NB4 (cell line): Measurements from ENCODE around the gene NTNG2.

Experiments
- DNase-seq: peaks from one replicate; pipeline ENCODE4 v3.0.0; 2010; ENCODE audit warnings: low read depth
- H3K4me3 ChIP-seq: one replicate; pipeline ENCODE4 v1.5.1; 2011; ENCODE audit warnings: mild to moderate bottlenecking, low read depth, low read length, moderate library complexity
- MYC ChIP-seq: IDR thresholded peaks from 2 replicates; pipeline ENCODE4 v1.6.1; 2011; ENCODE audit warnings: low read depth, low read length
- POLR2A ChIP-seq: IDR thresholded peaks from 2 replicates; pipeline ENCODE4 v1.6.1; 2011; ENCODE audit warnings: mild to moderate bottlenecking; ENCODE audit not compliant: insufficient read length; ENCODE audit errors: extremely low read depth
- TF ChIP-seq, protein P1 (sequence below): IDR thresholded peaks from one replicate; pipeline ENCODE4 v1.5.1; 2012; ENCODE audit warnings: low read depth, low read length
- TF ChIP-seq, protein P2 (sequence below): IDR thresholded peaks from 2 replicates; pipeline ENCODE4 v1.6.1; 2011; ENCODE audit warnings: low read depth, low read length

NTNG2 gene

DNA sequence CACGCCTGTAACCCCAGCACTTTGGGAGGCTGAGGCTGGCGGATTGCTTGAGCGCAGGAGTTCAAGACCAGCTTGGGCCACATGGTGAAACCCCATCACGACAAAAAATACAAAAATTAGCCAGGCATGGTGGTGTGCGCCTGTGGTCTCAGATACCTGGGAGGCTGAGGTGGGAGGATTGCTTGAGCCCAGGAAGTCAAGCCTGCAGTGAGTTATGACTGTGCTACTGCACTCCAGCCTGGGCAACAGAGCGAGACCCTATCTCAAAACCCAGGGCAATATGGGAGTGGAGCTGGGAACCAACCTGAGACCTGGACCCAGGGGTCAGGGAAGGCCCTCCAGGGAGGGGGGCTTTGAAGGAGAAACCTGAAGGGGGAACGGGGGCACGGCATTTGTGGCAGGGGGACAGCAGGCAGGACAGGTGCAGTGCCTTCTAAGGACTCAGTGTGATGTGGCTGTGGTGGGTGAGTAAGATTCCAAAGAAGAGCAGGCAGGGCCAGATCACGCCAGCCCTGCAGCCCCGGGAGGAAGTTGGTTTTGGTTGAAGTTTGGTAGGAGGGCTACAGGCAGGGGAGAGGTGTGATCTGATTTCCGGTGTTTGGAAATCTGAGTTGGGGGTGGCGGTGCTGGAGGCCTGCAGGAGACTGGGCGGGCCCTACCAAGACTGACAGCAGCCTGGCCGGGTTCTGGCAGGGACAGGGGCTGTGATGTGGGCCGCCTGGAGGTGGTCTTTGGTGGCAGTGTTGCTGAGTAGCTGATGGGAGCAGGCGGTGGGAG is 46.2 kb downstream of the NTNG2 start:
- H3K4me3 ChIP-seq = no peak overlapping the region
- DNase-seq = peak; percentile 44

DNA sequence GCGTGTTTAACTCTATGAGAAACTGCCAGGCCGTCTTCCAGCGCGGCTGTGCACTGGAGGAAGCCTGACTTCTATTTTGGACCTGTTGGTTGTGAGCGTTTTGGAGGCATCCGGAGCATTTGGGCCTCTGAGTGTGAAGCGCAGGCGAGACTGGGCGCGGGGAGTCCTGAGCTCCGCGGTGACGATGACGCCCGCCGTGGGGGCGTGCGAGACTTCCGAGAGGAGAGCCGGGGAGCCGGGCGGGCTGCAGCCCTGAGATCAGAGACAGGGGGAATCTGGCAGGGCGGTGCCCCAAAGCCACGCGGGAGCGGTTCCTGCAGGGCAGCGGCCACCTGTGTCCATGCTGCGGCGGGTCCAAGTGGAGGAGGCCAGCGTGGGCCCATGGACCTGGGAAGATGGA is 47.4 kb downstream of the NTNG2 start:
- no peak overlapping the region for H3K4me3 ChIP-seq
- TF ChIP-seq, protein P1, sequence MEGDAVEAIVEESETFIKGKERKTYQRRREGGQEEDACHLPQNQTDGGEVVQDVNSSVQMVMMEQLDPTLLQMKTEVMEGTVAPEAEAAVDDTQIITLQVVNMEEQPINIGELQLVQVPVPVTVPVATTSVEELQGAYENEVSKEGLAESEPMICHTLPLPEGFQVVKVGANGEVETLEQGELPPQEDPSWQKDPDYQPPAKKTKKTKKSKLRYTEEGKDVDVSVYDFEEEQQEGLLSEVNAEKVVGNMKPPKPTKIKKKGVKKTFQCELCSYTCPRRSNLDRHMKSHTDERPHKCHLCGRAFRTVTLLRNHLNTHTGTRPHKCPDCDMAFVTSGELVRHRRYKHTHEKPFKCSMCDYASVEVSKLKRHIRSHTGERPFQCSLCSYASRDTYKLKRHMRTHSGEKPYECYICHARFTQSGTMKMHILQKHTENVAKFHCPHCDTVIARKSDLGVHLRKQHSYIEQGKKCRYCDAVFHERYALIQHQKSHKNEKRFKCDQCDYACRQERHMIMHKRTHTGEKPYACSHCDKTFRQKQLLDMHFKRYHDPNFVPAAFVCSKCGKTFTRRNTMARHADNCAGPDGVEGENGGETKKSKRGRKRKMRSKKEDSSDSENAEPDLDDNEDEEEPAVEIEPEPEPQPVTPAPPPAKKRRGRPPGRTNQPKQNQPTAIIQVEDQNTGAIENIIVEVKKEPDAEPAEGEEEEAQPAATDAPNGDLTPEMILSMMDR = no peak
- TF ChIP-seq, protein P2, sequence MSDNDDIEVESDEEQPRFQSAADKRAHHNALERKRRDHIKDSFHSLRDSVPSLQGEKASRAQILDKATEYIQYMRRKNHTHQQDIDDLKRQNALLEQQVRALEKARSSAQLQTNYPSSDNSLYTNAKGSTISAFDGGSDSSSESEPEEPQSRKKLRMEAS = no peak
- TF ChIP-seq MYC (no peak), POLR2A (no peak)
- no peak for DNase-seq

More for the DNA sequence above, 46.2 kb downstream of the NTNG2 start:
- no peak for TF ChIP-seq POLR2A
- TF ChIP-seq, protein P1 = no peak
- no peak for TF ChIP-seq MYC
- TF ChIP-seq, protein P2 = no peak

DNA sequence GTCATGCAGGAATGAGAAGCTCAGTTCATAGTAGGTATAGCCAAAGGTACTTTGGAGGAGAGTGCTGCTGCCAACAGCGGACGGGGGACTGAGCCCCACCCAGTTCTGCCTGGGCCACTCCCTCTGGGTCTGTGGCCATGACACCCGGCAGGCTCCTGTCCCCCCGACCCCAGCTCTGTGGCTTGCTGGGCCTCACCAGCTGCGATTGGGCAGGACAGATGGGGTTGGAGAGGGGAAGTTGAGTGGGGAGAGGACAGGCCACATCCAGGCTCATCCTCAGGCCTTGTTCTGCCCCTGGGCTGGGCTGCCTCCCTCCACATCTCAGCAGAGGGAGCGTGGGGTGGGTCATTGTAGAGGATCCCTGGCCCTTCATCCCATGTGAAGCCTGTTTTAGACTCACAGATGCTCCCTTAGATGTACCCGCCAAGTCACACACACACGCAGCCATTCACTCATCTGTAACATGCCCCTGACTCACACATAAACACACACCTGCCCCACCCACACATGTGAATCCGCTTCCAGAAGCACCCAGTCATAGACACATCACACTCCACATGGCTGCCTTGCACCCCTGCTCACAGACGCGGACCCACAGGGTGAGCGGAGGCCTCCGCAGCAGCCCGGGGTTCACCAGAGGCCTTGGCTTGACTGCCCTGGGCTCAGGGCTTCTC is 48.8 kb downstream of the NTNG2 start:
- H3K4me3 ChIP-seq = no peak overlapping the region
- peak; percentile 54 for DNase-seq
- TF ChIP-seq, protein P1 = no peak
- TF ChIP-seq, protein P2 = no peak
- TF ChIP-seq MYC = no peak
- no peak for TF ChIP-seq POLR2A

DNA sequence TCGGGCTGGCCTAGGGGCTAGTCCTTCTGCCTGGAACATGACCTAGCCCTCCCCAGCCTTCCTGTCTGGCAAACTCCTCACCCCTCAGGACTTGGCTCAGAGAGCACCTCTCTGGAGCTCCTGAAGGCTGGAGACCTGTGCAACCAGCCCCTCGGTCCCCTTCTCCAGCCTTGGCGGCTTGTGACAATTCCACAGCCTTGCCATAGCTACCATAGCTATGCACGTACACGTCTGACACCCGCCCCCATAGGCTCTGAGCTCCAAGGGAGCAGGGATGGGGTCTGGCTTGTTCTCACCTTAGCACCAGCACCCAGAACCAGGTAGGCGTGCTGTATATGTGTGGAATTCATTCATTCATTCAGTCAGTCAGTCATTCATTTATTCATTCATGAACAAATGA is 49.7 kb downstream of the NTNG2 start:
- no peak for DNase-seq
- H3K4me3 ChIP-seq = no peak overlapping the region
- TF ChIP-seq MYC (no peak), POLR2A (no peak)
- TF ChIP-seq, protein P2 = no peak
- TF ChIP-seq, protein P1 = no peak

DNA sequence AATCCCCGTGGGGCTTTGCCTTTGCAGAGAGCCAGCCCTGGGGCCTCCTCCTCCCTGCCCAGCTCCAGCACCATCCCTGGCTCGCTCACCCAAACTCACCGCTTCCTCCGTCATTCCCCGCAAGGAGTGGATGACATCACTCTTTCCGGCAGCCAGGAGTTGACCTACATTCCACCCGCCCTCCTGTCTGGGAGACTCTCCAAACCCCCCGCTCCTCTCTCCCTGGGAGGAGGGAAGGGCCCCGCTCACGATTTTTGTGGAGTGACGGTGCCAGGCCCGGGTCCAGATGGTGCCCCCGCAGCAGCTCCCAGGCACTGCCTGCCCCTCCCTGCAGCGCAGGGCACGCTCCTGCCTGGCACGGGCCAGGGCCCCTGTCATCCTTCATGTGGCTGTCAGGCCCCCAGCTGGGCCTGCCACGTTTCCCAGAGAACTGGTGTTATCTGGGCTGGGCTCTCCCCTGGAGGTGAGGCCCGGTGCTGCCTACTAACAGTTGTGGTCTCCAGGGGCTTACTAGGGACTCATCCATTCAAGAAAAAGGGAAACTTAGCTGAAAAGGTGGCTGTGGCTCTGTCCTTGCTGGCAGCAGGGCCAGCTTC is 52.3 kb downstream of the NTNG2 start:
- peak; percentile 31 for DNase-seq
- H3K4me3 ChIP-seq = no peak overlapping the region

More for the DNA sequence above, 52.3 kb downstream of the NTNG2 start:
- TF ChIP-seq, protein P1 = no peak
- TF ChIP-seq, protein P2 = no peak
- TF ChIP-seq MYC (no peak), POLR2A (no peak)
